Measurements from ENCODE around the gene ST8SIA3. TPM values are rescaled to one million over a fixed set of nuclear protein-coding genes. Genes with fewer than 3 reads are reported as not detected.
A peak's percentile ranks its signal among the peaks of the same experiment; 100 is the strongest.
"Not testable (repeated sequence)": the region's sequence is repeated elsewhere in the genome, so short reads cannot be mapped to it uniquely, and the experiment has no call there.

Gene ST8SIA3
- total RNA-seq, 1 experiment from 2014 or later = not detected

- no peak for DNase-seq (ENCODE audit: low read depth)
Observed at GRCh38 chr18:57362714-57363113, 10.4 kb downstream of the ST8SIA3 start.

DNA sequence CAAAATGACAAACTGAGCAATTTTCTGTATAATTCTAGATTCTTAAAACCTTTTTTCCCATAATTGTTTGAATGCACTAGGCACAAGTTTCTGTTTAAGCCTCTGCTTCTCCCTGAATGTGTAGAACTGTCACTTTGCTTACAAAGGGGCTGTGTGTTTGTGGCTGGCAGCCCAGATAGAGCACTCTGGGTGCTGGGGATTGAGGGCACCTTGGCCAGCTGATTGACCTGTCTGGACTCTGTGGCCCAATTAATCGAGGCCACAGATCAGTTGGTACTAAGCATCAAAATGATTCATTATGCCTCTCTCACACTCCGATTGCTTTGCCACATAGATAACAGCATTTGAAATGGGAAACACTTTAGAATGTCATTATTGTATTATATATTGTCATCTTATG, 12.1 kb downstream of the ST8SIA3 start:
- DNase-seq (ENCODE audit: low read depth) = no peak

- DNase-seq (ENCODE audit: low read depth) = no peak
Observed at GRCh38 chr18:57366528-57367081, 14.2 kb downstream of the ST8SIA3 start.

GRCh38 chr18:57372444-57372843, 20.1 kb downstream of the ST8SIA3 start:
- no peak for DNase-seq (ENCODE audit: low read depth)

DNA sequence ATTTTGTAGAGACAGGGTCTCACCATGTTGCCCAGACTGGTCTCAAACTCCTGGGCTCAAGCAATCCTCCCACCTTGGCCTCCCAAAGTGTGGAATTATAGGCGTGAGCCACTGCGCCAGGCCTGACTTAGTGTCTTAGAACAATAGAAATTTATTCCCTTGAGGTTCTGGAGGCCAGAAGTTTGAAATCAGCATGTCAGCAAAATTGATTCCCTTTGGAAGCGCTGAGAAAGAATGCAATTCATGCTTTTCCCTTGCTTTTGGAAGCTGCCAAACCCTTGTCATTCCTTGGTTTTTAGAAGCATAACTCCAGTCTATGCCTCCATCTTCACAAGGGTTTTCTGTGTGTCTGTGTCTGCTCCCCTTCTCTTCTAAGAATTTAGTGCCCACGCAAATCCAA, 20.7 kb downstream of the ST8SIA3 start:
- DNase-seq (ENCODE audit: low read depth) = no peak

DNA sequence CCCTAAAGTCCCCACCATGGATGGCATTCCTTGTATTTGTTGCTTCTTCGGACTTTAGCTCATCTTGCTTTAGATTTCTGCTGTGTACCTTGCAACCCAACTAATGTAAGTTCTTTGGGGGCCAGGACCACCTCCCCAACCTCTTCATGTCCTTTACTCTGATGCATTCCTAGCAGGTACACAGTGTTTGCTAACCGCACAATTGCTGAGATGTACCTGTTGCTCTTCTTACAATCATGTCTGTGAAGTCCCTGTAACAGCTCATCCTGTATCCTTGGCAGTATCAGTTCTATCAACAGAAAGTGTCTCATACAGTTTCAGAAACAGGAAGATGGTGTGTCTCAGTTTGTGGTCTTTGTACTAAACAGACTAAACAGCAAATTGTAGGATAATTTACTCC, 24.1 kb downstream of the ST8SIA3 start:
- DNase-seq (ENCODE audit: low read depth) = no peak

DNA sequence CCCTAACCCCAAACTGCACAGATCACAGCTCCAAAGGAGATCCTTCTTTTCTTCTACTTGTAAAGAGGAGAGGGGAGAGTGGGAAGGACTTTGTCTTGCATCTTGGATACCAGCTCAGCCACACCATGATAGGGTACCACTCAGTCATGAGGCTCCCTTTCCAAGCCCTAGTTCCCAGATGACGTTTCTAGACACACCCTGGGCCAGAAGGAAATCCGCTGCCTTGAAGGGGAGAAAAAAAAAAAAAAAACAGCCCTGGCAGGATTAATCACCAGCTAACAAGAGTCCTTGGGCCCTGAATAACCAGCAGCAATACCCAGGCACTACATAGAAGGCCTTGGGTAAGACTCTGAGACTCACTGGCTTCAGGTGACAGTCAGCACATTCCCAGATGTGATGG, 36.9 kb downstream of the ST8SIA3 start:
- peak; percentile 44 for DNase-seq (ENCODE audit: low read depth)

DNA sequence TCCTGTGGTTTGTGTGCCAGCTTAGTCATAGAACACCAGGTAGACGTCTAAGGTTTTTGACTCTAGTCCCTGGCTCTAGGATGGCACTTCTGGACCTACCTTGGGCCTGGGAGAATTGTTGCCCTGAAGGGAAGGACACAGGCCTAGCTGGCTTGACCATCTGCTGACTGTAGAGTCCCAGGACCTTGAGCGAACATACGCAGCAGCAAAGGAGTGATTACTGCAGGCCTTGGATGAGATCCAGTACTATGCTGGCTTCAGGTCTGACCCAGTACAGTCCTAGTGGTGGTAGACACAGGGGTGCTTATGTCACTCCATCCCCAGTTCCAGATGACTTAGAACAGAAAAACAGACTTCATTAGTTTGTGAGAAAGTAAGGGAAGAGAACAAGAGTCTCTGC, 37.7 kb downstream of the ST8SIA3 start:
- DNase-seq (ENCODE audit: low read depth) = no peak

- not testable (repeated sequence) for DNase-seq (ENCODE audit: low read depth)
Observed at GRCh38 chr18:57394749-57395148, 42.4 kb downstream of the ST8SIA3 start.

DNA sequence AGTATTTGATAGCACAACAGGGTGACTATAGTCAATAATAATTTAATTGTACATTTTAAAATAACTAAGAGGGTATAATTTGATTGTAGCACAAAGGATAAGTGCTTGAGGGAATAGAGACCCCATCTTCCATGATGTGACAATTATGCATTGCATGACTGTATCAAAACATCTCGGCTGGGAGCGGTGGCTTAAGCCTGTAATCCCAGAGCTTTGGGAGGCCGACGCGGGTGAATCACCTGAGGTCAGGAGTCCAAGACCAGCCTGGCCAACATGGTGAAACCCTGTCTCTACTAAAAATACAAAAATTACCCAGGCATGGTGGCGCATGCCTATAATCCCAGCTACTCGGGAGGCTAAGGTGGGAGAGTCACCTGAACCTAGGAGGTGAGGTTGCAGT, 44.5 kb downstream of the ST8SIA3 start:
- DNase-seq (ENCODE audit: low read depth) = not testable (repeated sequence)

DNA sequence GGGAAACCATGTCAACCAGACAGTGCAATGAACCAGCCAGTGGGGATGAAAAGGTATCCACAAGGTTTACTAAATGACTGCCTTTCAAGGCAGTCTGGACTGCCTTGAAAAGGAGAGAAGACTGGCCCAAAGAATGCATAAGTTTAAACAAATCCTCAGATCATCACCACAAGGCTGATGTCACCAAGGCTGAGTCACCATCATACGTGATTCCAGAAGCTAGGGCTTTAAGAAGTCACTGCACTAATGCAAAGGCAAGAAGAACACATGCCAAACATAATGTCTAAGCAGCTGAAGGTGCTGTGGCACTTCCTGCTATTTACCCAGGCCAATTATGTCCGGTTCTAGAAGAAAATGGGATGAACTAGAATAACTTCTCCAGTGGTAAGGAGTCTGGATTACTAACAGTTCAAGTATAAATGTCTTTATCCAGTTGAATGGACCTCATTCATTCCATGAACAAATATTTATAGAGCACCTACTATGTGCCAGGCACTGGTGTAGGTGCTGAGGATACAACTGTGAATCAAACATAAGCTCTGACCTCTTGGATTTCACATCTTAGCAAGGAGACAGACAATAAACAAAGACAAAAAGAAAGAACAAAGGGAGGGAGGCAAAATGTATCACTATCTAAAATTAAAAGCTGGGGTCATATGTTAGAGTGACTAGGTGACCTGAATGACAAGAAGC, 45.2 kb downstream of the ST8SIA3 start:
- DNase-seq (ENCODE audit: low read depth) = peak; percentile 88

GRCh38 chr18:57404345-57404744, 52.0 kb downstream of the ST8SIA3 start:
- DNase-seq (ENCODE audit: low read depth) = no peak

GRCh38 chr18:57409650-57410049, 57.3 kb downstream of the ST8SIA3 start:
- DNase-seq (ENCODE audit: low read depth) = no peak

GRCh38 chr18:57410749-57411148, 58.4 kb downstream of the ST8SIA3 start:
- no peak for DNase-seq (ENCODE audit: low read depth)

DNA sequence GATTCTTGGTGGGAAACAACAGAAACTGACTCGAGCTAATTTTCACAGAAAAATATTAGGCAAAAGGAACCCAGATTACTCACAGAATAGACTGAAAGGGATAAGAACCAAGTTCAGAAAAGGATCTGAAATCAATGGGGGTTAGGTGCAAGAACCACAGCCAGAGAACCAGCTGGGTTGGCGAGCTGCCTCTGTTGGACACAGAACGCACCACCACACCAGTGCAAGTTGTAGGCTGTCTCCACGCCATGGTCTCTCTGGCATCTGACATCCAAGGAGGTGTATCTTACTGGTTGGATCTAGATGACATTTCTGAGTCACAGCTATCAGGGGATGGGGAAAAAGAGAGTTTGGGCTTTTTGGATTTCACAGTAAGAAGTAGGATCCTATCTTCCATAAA, 64.2 kb downstream of the ST8SIA3 start:
- no peak for DNase-seq (ENCODE audit: low read depth)

Other genes with a start within 250 kb of the ST8SIA3 start
- not detected in 2 replicates for gene BOD1L2, start 205.5 kb upstream of the ST8SIA3 start, total RNA-seq (2014; rRNA removed; shearing (Covaris generic))
- gene ONECUT2, start 82.8 kb downstream of the ST8SIA3 start, total RNA-seq (2014; rRNA removed; shearing (Covaris generic)) = 0.03 and 0.08 TPM in 2 replicates
- gene FECH, start 234.1 kb downstream of the ST8SIA3 start, total RNA-seq (2014; rRNA removed; shearing (Covaris generic)) = 39.2 and 54.0 TPM in 2 replicates

All from HT1080 (cell line).